ENCODE data around the gene CD300C. TPM values are rescaled to one million over a fixed set of nuclear protein-coding genes. Genes with fewer than 3 reads are reported as not detected.
A peak's percentile ranks its signal among the peaks of the same experiment; 100 is the strongest.

Gene CD300C
- total and polyA plus RNA-seq, 10 of the 15 experiments (the other 5 are each of a cell fraction or from before 2014, with no cell fraction given) = 0.12 to 0.38 (median 0.23) TPM; not detected in 3

- TF ChIP-seq KAT2A (conservative IDR thresholded peaks at IDR 0.05; ENCODE audit: control insufficient read depth, low read depth, low read length) (no peak), HDAC6 (IDR thresholded peaks at IDR 0.05; ENCODE audit: unreplicated experiment) (no peak), NFYA (IDR thresholded peaks at IDR 0.05; ENCODE audit: borderline replicate concordance, low read depth, low read length) (no peak), HSF1 (IDR thresholded peaks at IDR 0.05; ENCODE audit: low read depth, low read length) (no peak), ATF3 (IDR thresholded peaks at IDR 0.05; ENCODE audit: borderline replicate concordance, extremely low read depth, low read depth, low read length) (no peak), POLR2A (IDR thresholded peaks at IDR 0.05; ENCODE audit: low read depth, low read length) (no peak), IRF4 (IDR thresholded peaks at IDR 0.05; ENCODE audit: low read depth, low read length) (no peak), CBX3 (IDR thresholded peaks at IDR 0.05; ENCODE audit: borderline replicate concordance, low read depth) (no peak), DPF2 (IDR thresholded peaks at IDR 0.05) (peak; percentile 68), MTA3 (IDR thresholded peaks at IDR 0.05; ENCODE audit: borderline replicate concordance, low read length) (no peak)
These were observed 33.3 kb downstream of the CD300C start (continued) for GRCh38 chr17:74512624-74513091.

GRCh38 chr17:74512036-74512435, 33.9 kb downstream of the CD300C start:
- Histone ChIP-seq H3K36me3 (ENCODE audit: control insufficient read depth in 2 of 2, insufficient read depth in 2 of 2, low read length in 1 of 2) (no peaks in the 10 kb centered on the region), H3K27me3 (replicated peaks in 1 of 2; ENCODE audit: control insufficient read depth in 2 of 2, insufficient read depth in 2 of 2, low read length in 1 of 2) (no peaks in the 10 kb centered on the region), H2AFZ (ENCODE audit: control insufficient read depth, low read depth, low read length) (no peak overlapping the region), H3K4me3 (no peak overlapping the region), H3K9me3 (replicated peaks; ENCODE audit: control insufficient read depth, insufficient read depth, low read length) (peaks cover 10% of the 10 kb centered on the region), H3K4me1 (ENCODE audit: control insufficient read depth, insufficient read depth, low read length) (0 out of 2 replicates have a peak, but pooled peaks cover 7% of the 10 kb centered on the region), H3K4me2 (ENCODE audit: control insufficient read depth, insufficient read depth) (no peak overlapping the region), H4K20me1 (ENCODE audit: control insufficient read depth, insufficient read depth) (no peaks in the 10 kb centered on the region), H3K9ac (ENCODE audit: control insufficient read depth, insufficient read depth, low read length) (no peak overlapping the region), H3K27ac (ENCODE audit: control insufficient read depth, insufficient read depth) (no peak overlapping the region), H3K79me2 (ENCODE audit: control insufficient read depth, insufficient read depth, low read length) (no peaks in the 10 kb centered on the region)
- WGBS (ENCODE audit: insufficient coverage, insufficient replicate concordance, low lambda C conversion rate, missing lambda C conversion rate) = 50% methylated on average over 2 of the region's 2 CpGs
- ChIA-PET RAD21 (ENCODE audit: unreplicated experiment) (interaction anchor here (0.5 to 3.4 kb wide), 11 partner anchors 9 to 90 kb away, joined by 3 to 22 read pairs (median 4); no protein-coding TSS in a partner anchor), SMC1A (ENCODE audit: uncharacterized antibody, unreplicated experiment) (interaction anchor here (0.7 to 4.5 kb wide), 6 partner anchors 9 to 132 kb away, joined by 3 to 45 read pairs (median 6); partner anchors contain the start of gene CD300LB), CTCF (interaction anchor here (0.8 to 2.9 kb wide), 13 partner anchors 9 to 132 kb away, joined by 3 to 13 read pairs (median 4); no protein-coding TSS in a partner anchor), POLR2A (interaction anchor here (0.9 to 2.3 kb wide), 5 partner anchors 9 to 48 kb away, joined by 3 to 9 read pairs (median 4); no protein-coding TSS in a partner anchor)
- TF ChIP-seq MEF2A (IDR thresholded peaks at IDR 0.05; ENCODE audit: insufficient read depth, low read depth, low read length) = no peak
- no peak for TF ChIP-seq RB1 (IDR thresholded peaks at IDR 0.05; ENCODE audit: borderline replicate concordance)
- no peak for TF ChIP-seq ZNF622 (IDR thresholded peaks at IDR 0.05)
- no peak for TF ChIP-seq JUNB (IDR thresholded peaks at IDR 0.05)
- in situ Hi-C loops (cut with MboI) = loop anchor here (10.0 kb wide), 1 partner anchor 63 kb away; no protein-coding TSS in a partner anchor
- BruUV-seq (replicated peaks) = no TSS peak
- FAIRE-seq (no peak), ATAC-seq (no peak), DNase-seq (ENCODE audit: low read depth, low spot score) (no peak)
- intact Hi-C loops (cut with micrococcal nuclease; ENCODE audit: unreplicated experiment) = no loop called here

Data from GM12878 (cell line).